ENCODE results near the gene POLR2H. TPM values are rescaled to one million over a fixed set of nuclear protein-coding genes. Genes with fewer than 3 reads are reported as not detected.

POLR2H gene
- polyA plus RNA-seq, 4 donors: 85.8 to 101 (median 93.9) TPM

Other genes starting within 250 kb of the POLR2H start
- gene EIF2B5, start 226.4 kb upstream of the POLR2H start, polyA plus RNA-seq (ENCODE audit: insufficient read length in 4 of 4): 10 to 100 TPM; 47.2 to 49.4 (median 48.1) TPM
- gene DVL3, start 206.3 kb upstream of the POLR2H start, polyA plus RNA-seq (ENCODE audit: insufficient read length in 4 of 4): 10 to 100 TPM; 70.0 to 81.5 (median 77.2) TPM
- gene AP2M1, start 186.9 kb upstream of the POLR2H start, polyA plus RNA-seq (ENCODE audit: insufficient read length in 4 of 4): 100 to 1,000 TPM; 324 to 371 (median 355) TPM
- 10 to 100 TPM; 53.5 to 62.6 (median 54.5) TPM for gene ABCF3, start 175.5 kb upstream of the POLR2H start, polyA plus RNA-seq (ENCODE audit: insufficient read length in 4 of 4)
- gene VWA5B2, start 132.1 kb upstream of the POLR2H start, polyA plus RNA-seq (ENCODE audit: insufficient read length in 4 of 4): 1 to 10 TPM in 3 of 4 donors, under 1 TPM in 1; 0.80 to 2.5 (median 1.4) TPM
- 10 to 100 TPM; 29.2 to 40.6 (median 36.8) TPM for gene ALG3, start 112.7 kb upstream of the POLR2H start, polyA plus RNA-seq (ENCODE audit: insufficient read length in 4 of 4)
- 1 to 10 TPM; 2.8 to 3.4 (median 3.1) TPM for gene EEF1AKMT4, start 112.0 kb upstream of the POLR2H start, polyA plus RNA-seq (ENCODE audit: insufficient read length in 4 of 4)
- gene CAMK2N2, start 100.2 kb upstream of the POLR2H start, polyA plus RNA-seq (ENCODE audit: insufficient read length in 4 of 4): under 1 TPM in 2 of 4 donors, not detected in 2; 0.19 to 0.29 TPM
- under 1 TPM in 1 of 4 donors, not detected in 3; 0.16 TPM for gene ECE2, start 85.7 kb upstream of the POLR2H start, polyA plus RNA-seq (ENCODE audit: insufficient read length in 4 of 4)
- 100 to 1,000 TPM; 189 to 213 (median 207) TPM for gene PSMD2, start 62.5 kb upstream of the POLR2H start, polyA plus RNA-seq (ENCODE audit: insufficient read length in 4 of 4)
- gene EIF4G1, start 47.1 kb upstream of the POLR2H start, polyA plus RNA-seq (ENCODE audit: insufficient read length in 4 of 4): 100 to 1,000 TPM; 158 to 204 (median 173) TPM
- gene FAM131A, start 24.1 kb upstream of the POLR2H start, polyA plus RNA-seq (ENCODE audit: insufficient read length in 4 of 4): 10 to 100 TPM; 10.5 to 15.7 (median 11.0) TPM
- gene CLCN2, start 105 bp upstream of the POLR2H start, polyA plus RNA-seq (ENCODE audit: insufficient read length in 4 of 4): 10 to 100 TPM in 3 of 4 donors, 1 to 10 TPM in 1; 9.4 to 13.3 (median 11.6) TPM
- 1 to 10 TPM; 1.9 to 3.1 (median 2.5) TPM for gene THPO, start 16.5 kb downstream of the POLR2H start, polyA plus RNA-seq (ENCODE audit: insufficient read length in 4 of 4)
- gene CHRD, start 18.3 kb downstream of the POLR2H start, polyA plus RNA-seq (ENCODE audit: insufficient read length in 4 of 4): 10 to 100 TPM; 12.2 to 14.6 (median 13.0) TPM
- gene EPHB3, start 200.1 kb downstream of the POLR2H start, polyA plus RNA-seq (ENCODE audit: insufficient read length in 4 of 4): 10 to 100 TPM; 27.2 to 35.0 (median 29.3) TPM

Data from right renal pelvis (tissue), 4 donors.